Tibial artery (tissue), 4 donors: ENCODE data around the gene NUBP1.
A peak's percentile ranks its signal among the peaks of the same experiment; 100 is the strongest.

Experiments used
- DNase-seq, 2 donors: peaks; one replicate each; pipeline ENCODE4 v3.0.0-alpha.2; 2019
- H3K27ac ChIP-seq, 2 donors: fragments of 200-600 bp; sonication (generic) in 1 of 2; 1 replicate in 1 of 2; 2 replicates in 1 of 2; pipeline ENCODE4 v1.5.1; 2018 to 2019; ENCODE audit warnings: mild to moderate bottlenecking in 1 of 2
- H3K27me3 ChIP-seq, 2 donors: fragments of 200-600 bp; sonication (generic) in 1 of 2; one replicate each; pipeline versions ENCODE4 v1.5.1 to v1.6.0; 2016 to 2019
- H3K36me3 ChIP-seq, 3 donors: fragments of 200-600 bp; sonication (generic) in 2 of 3; one replicate each; pipeline ENCODE4 v1.5.1; 2016 to 2019; ENCODE audit warnings: mild to moderate bottlenecking in 2 of 3
- H3K4me1 ChIP-seq, 4 donors: fragments of 200-600 bp; sonication (generic) in 2 of 4; 1 replicate in 3 of 4; 2 replicates in 1 of 4; pipeline ENCODE4 v1.5.1; 2016 to 2019
- H3K4me3 ChIP-seq, 2 donors: fragments of 200-600 bp; sonication (generic) in 1 of 2; 1 replicate in 1 of 2; 2 replicates in 1 of 2; pipeline ENCODE4 v1.5.1; 2018 to 2019; ENCODE audit warnings: mild to moderate bottlenecking in 2 of 2
- H3K9me3 ChIP-seq, 3 donors: fragments of 200-600 bp; sonication (generic) in 1 of 3; one replicate each; pipeline ENCODE4 v1.5.1; 2016 to 2019
- CTCF ChIP-seq, 2 experiments: fragments of 200-600 bp in 1 of 2; fragments of 450-650 bp in 1 of 2; IDR thresholded peaks; one replicate each; pipeline ENCODE4 v1.5.1; 2017 to 2019; ENCODE audit warnings: antibody characterized with exemption in 2 of 2, mild to moderate bottlenecking in 1 of 2, moderate library complexity in 1 of 2
- intact Hi-C: fragments of 100-400 bp; cut with DNase I; formaldehyde crosslinking; loops from one replicate; pipeline ENCODE4 v1.15.0; 2023; ENCODE audit warnings: low total_unique reads

Gene NUBP1

GRCh38 chr16:10708969-10709368, 34.7 kb upstream of the NUBP1 start:
- H3K27me3 ChIP-seq, result peaks cover 0 to 15% of the 10 kb centered on the region in 2 donors
- no peak overlapping the region for H3K4me3 ChIP-seq
- H3K36me3 ChIP-seq, result no peaks in the 10 kb centered on the region
- no peaks in the 10 kb centered on the region for H3K9me3 ChIP-seq
- TF ChIP-seq CTCF (IDR thresholded peaks at IDR 0.05), result no peak
- H3K27ac ChIP-seq, result no peak overlapping the region
- no peaks in the 10 kb centered on the region for H3K4me1 ChIP-seq
- intact Hi-C loops, result no loop called here
- no peak for DNase-seq

GRCh38 chr16:10728003-10728887, 15.4 kb upstream of the NUBP1 start:
- H3K27ac ChIP-seq, result no peak overlapping the region

GRCh38 chr16:10729104-10730048, 14.3 kb upstream of the NUBP1 start:
- no peak overlapping the region for H3K4me3 ChIP-seq
- no peak overlapping the region for H3K27ac ChIP-seq
- intact Hi-C loops, result loop anchor here (5.0 to 10.0 kb wide), 2 partner anchors 127 to 475 kb away; no protein-coding TSS in a partner anchor
- peaks cover 0 to 9% of the 10 kb centered on the region in 2 donors for H3K27me3 ChIP-seq
- no peak for DNase-seq
- no peak for TF ChIP-seq CTCF (IDR thresholded peaks at IDR 0.05)
- no peaks in the 10 kb centered on the region for H3K4me1 ChIP-seq
- no peaks in the 10 kb centered on the region for H3K9me3 ChIP-seq
- no peaks in the 10 kb centered on the region for H3K36me3 ChIP-seq

More at GRCh38 chr16:10728003-10728887, 15.4 kb upstream of the NUBP1 start:
- TF ChIP-seq CTCF (IDR thresholded peaks at IDR 0.05), result no peak
- H3K27me3 ChIP-seq, result peaks cover 0 to 9% of the 10 kb centered on the region in 2 donors
- H3K4me3 ChIP-seq, result no peak overlapping the region
- DNase-seq, result no peak
- no peaks in the 10 kb centered on the region for H3K36me3 ChIP-seq
- intact Hi-C loops, result no loop called here
- H3K9me3 ChIP-seq, result no peaks in the 10 kb centered on the region
- no peaks in the 10 kb centered on the region for H3K4me1 ChIP-seq

- Histone ChIP-seq H3K36me3 (no peaks in the 10 kb centered on the region), H3K27ac (no peak overlapping the region), H3K4me1 (no peaks in the 10 kb centered on the region), H3K9me3 (no peaks in the 10 kb centered on the region), H3K4me3 (no peak overlapping the region), H3K27me3 (no peaks in the 10 kb centered on the region)
- intact Hi-C loops, result loop anchor here (5.0 to 10.0 kb wide), 2 partner anchors 129 to 477 kb away; no protein-coding TSS in a partner anchor
- no peak for DNase-seq
- TF ChIP-seq CTCF (IDR thresholded peaks at IDR 0.05), result no peak
These were observed 11.9 kb upstream of the NUBP1 start for GRCh38 chr16:10731790-10732189.

GRCh38 chr16:10737068-10737625, 6.5 kb upstream of the NUBP1 start:
- Histone ChIP-seq H3K27me3 (no peaks in the 10 kb centered on the region), H3K4me3 (no peak overlapping the region), H3K9me3 (no peaks in the 10 kb centered on the region), H3K27ac (peak overlapping the region; percentile 58 to 75), H3K4me1 (peaks cover 0 to 31% (median 16%) of the 10 kb centered on the region in 4 donors), H3K36me3 (no peaks in the 10 kb centered on the region)
- intact Hi-C loops, result loop anchor here (2.0 to 10.0 kb wide), 3 partner anchors 180 to 482 kb away; no protein-coding TSS in a partner anchor
- peak; percentile 90 to 97 for TF ChIP-seq CTCF (IDR thresholded peaks at IDR 0.05)
- DNase-seq, result peak in 1 of 2 donors; percentile 64
